Cardiac muscle cell (in vitro differentiated cells and primary cell): Measurements from ENCODE around the gene ZNF629. TPM values are rescaled to one million over a fixed set of nuclear protein-coding genes. Genes with fewer than 3 reads are reported as not detected.
A peak's percentile ranks its signal among the peaks of the same experiment; 100 is the strongest.

Source experiments
- DNase-seq, 2 donors: peaks; one replicate each; pipeline versions ENCODE4 v3.0.0 to v3.0.0-alpha.2; 2010 to 2017; ENCODE audit warnings: low read depth in 1 of 2, low spot score in 1 of 2
- H3K27ac ChIP-seq: fragments of 200-600 bp; sonication (generic); 2 replicates; pipeline ENCODE4 v1.5.1; 2016
- H3K27me3 ChIP-seq: fragments of 200-600 bp; sonication (generic); 2 replicates; pipeline ENCODE4 v1.6.0; 2016; ENCODE audit warnings: control low read depth
- H3K36me3 ChIP-seq: fragments of 200-600 bp; sonication (generic); 2 replicates; pipeline ENCODE4 v1.5.1; 2016; ENCODE audit warnings: control low read depth
- H3K4me1 ChIP-seq: fragments of 200-600 bp; sonication (generic); 2 replicates; pipeline ENCODE4 v1.8.1; 2017; ENCODE audit warnings: low read depth, mild to moderate bottlenecking, mixed run types
- H3K4me3 ChIP-seq: fragments of 200-600 bp; sonication (generic); 2 replicates; pipeline ENCODE4 v1.5.1; 2016; ENCODE audit warnings: mild to moderate bottlenecking
- H3K9me3 ChIP-seq: fragments of 200-600 bp; sonication (generic); 2 replicates; pipeline ENCODE4 v1.5.1; 2017; ENCODE audit warnings: low read depth, mild to moderate bottlenecking, control low read depth
- CTCF ChIP-seq: IDR thresholded peaks from 2 replicates; pipeline ENCODE4 v1.5.1; 2012; ENCODE audit warnings: low read depth, mild to moderate bottlenecking, low read length
- polyA plus RNA-seq: library from polyadenylated mRNA; unstranded; fragments of >200 nt; fragmentation: Nextera tagmentation; extraction: Ambion mirVana; gene quantifications from 2 replicates; pipeline ENCODE4 v1.2.1, GENCODE V29; 2016
- total RNA-seq: library from RNA; depleted of rRNA; stranded (reverse); fragments of >200 nt; gene quantifications from 2 replicates; pipeline ENCODE4 v1.2.3, GENCODE V29; 2016

ZNF629 gene
- total and polyA plus RNA-seq, 2 experiments from 2014 or later, result 20.1 to 50.9 TPM

DNA sequence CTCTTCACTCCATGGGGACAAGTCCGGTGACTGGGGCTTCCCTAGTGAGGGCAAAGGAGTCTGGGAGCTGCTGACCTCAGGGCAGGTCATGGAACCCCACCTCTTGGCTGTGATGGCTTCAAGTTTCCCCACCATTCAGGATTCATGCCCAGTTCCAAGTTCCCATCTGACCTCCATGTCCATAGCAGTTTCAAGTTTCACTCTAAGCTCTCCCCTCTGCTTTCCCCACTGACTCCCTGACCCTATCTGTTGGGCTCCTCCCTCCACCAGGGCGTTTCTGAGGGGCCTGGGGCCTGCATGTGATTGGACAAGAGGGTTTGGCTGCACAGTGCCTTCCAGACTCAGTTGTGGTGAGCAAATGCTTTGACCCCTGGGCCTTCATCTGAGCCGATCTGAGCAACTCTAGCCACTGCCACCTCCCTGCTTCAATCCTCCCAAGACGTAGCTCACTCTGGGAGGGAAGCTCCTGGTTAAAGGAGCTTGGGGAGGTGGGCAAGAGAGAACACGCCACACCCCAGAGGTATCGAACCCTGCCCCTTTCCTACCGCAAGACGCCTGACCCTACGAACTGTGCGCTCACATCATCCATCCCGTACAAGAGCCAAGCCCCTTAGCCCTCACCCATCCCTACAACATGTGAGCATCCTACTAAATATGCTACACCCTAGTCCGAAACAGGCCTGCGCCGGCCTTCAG, 8.3 kb downstream of the ZNF629 start:
- Histone ChIP-seq H3K36me3 (peaks cover 25% of the 10 kb centered on the region), H3K9me3 (no peaks in the 10 kb centered on the region), H3K27me3 (no peaks in the 10 kb centered on the region), H3K27ac (peak overlapping the region; percentile 82), H3K4me1 (peaks cover 25% of the 10 kb centered on the region), H3K4me3 (no peak overlapping the region)
- no peak for TF ChIP-seq CTCF
- peak; percentile 66 to 68 for DNase-seq

GRCh38 chr16:30777591-30778297, 9.3 kb downstream of the ZNF629 start:
- no peak for TF ChIP-seq CTCF
- no peak for DNase-seq
- peak overlapping the region; percentile 82 for H3K27ac ChIP-seq
- peaks cover 25% of the 10 kb centered on the region for H3K4me1 ChIP-seq
- peaks cover 18% of the 10 kb centered on the region for H3K36me3 ChIP-seq
- H3K4me3 ChIP-seq, result no peak overlapping the region
- no peaks in the 10 kb centered on the region for H3K27me3 ChIP-seq
- no peaks in the 10 kb centered on the region for H3K9me3 ChIP-seq

GRCh38 chr16:30775392-30776188, 11.4 kb downstream of the ZNF629 start:
- H3K27ac ChIP-seq, result peak overlapping the region; percentile 91
- peaks cover 19% of the 10 kb centered on the region for H3K36me3 ChIP-seq
- peak overlapping the region; percentile 81 for H3K4me3 ChIP-seq
- no peaks in the 10 kb centered on the region for H3K27me3 ChIP-seq
- peaks cover 25% of the 10 kb centered on the region for H3K4me1 ChIP-seq
- DNase-seq, result peak; percentile 86 to 88
- TF ChIP-seq CTCF, result no peak
- no peaks in the 10 kb centered on the region for H3K9me3 ChIP-seq

- DNase-seq, result no peak
- no peak for TF ChIP-seq CTCF
- Histone ChIP-seq H3K4me1 (peaks cover 25% of the 10 kb centered on the region), H3K9me3 (no peaks in the 10 kb centered on the region), H3K27me3 (no peaks in the 10 kb centered on the region), H3K4me3 (peak overlapping the region; percentile 81), H3K36me3 (peaks cover 24% of the 10 kb centered on the region), H3K27ac (peak overlapping the region; percentile 91)
These were observed 11.9 kb downstream of the ZNF629 start for GRCh38 chr16:30775131-30775391.

- H3K9me3 ChIP-seq, result no peaks in the 10 kb centered on the region
- no peaks in the 10 kb centered on the region for H3K27me3 ChIP-seq
- H3K27ac ChIP-seq, result peak overlapping the region; percentile 91
- peaks cover 27% of the 10 kb centered on the region for H3K36me3 ChIP-seq
- peak overlapping the region; percentile 81 for H3K4me3 ChIP-seq
- no peak for TF ChIP-seq CTCF
- H3K4me1 ChIP-seq, result peaks cover 25% of the 10 kb centered on the region
- DNase-seq, result no peak
These were observed 12.5 kb downstream of the ZNF629 start for GRCh38 chr16:30774367-30775130.
